ENCODE measurements around the gene CLVS2. TPM values are rescaled to one million over a fixed set of nuclear protein-coding genes. Genes with fewer than 3 reads are reported as not detected.

CLVS2 gene
- total and polyA plus RNA-seq, 2 experiments from 2014 or later, result 0.08 to 0.66 TPM

DNA sequence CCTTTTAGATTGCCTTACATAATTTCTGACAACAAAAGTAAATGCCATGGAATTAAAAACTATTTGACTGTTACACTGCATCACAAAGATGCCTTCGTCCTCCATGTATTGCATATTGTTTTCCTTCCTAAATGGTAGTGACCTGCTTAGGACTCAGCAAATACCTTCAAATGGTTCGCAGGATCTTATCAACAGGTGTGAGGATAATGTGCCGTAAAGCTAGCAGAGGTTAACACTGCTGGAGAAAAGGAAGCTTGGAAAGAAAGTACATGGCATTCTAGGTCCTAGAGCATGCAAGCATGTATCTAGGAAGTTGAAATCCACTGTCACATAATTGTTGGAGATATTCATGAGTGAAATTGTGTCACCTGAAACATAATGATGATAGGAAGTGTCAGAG is 5.5 kb downstream of the CLVS2 start:
- H2AFZ ChIP-seq, result no peak overlapping the region
- no peaks in the 10 kb centered on the region for H3F3A ChIP-seq (replicated peaks; ENCODE audit: low read depth)
- H3K9me2 ChIP-seq (ENCODE audit: insufficient read depth), result no peaks in the 10 kb centered on the region
- no peak for DNase-seq (ENCODE audit: low spot score)
- no peaks in the 10 kb centered on the region for H3K36me3 ChIP-seq (ENCODE audit: insufficient read depth)
- H3K4me1 ChIP-seq (ENCODE audit: insufficient read depth), result peaks cover 8% of the 10 kb centered on the region; the same call in 1 of the 2 replicates
- H3K27me3 Mint-ChIP-seq (ENCODE audit: insufficient read depth, low read depth, poor library complexity), result peaks cover 15% of the 10 kb centered on the region
- H3K27me3 ChIP-seq (ENCODE audit: insufficient read depth), result peaks cover 30% of the 10 kb centered on the region
- ATAC-seq, result no peak
- no peaks in the 10 kb centered on the region for H3K9me3 Mint-ChIP-seq
- H3K4me2 ChIP-seq, result no peak overlapping the region
- TF ChIP-seq EZH2phosphoT487 (IDR thresholded peaks at IDR 0.05; ENCODE audit: unreplicated experiment), result no peak
- no peak for TF ChIP-seq ETS1 (IDR thresholded peaks at IDR 0.05)
- TF ChIP-seq STAT1 (IDR thresholded peaks at IDR 0.05; ENCODE audit: unreplicated experiment), result no peak
- TF ChIP-seq, protein P1, sequence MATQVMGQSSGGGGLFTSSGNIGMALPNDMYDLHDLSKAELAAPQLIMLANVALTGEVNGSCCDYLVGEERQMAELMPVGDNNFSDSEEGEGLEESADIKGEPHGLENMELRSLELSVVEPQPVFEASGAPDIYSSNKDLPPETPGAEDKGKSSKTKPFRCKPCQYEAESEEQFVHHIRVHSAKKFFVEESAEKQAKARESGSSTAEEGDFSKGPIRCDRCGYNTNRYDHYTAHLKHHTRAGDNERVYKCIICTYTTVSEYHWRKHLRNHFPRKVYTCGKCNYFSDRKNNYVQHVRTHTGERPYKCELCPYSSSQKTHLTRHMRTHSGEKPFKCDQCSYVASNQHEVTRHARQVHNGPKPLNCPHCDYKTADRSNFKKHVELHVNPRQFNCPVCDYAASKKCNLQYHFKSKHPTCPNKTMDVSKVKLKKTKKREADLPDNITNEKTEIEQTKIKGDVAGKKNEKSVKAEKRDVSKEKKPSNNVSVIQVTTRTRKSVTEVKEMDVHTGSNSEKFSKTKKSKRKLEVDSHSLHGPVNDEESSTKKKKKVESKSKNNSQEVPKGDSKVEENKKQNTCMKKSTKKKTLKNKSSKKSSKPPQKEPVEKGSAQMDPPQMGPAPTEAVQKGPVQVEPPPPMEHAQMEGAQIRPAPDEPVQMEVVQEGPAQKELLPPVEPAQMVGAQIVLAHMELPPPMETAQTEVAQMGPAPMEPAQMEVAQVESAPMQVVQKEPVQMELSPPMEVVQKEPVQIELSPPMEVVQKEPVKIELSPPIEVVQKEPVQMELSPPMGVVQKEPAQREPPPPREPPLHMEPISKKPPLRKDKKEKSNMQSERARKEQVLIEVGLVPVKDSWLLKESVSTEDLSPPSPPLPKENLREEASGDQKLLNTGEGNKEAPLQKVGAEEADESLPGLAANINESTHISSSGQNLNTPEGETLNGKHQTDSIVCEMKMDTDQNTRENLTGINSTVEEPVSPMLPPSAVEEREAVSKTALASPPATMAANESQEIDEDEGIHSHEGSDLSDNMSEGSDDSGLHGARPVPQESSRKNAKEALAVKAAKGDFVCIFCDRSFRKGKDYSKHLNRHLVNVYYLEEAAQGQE (IDR thresholded peaks at IDR 0.05; ENCODE audit: unreplicated experiment), result no peak
- TF ChIP-seq NANOG (IDR thresholded peaks at IDR 0.05; ENCODE audit: borderline replicate concordance), result no peak
- no peak for TF ChIP-seq POLR2AphosphoS5 (IDR thresholded peaks at IDR 0.05; ENCODE audit: low read depth)
- no peak for TF ChIP-seq EZH2 (IDR thresholded peaks at IDR 0.05; ENCODE audit: low read depth, unreplicated experiment)
- TF ChIP-seq JUNB (IDR thresholded peaks at IDR 0.05; ENCODE audit: unreplicated experiment), result no peak
- TF ChIP-seq ZNF331 (CRISPR knock-in tag; IDR thresholded peaks at IDR 0.05; ENCODE audit: low read depth), result no peak
- H3K36me3 Mint-ChIP-seq (ENCODE audit: low read depth), result no peaks in the 10 kb centered on the region
- H3K79me2 ChIP-seq (replicated peaks; ENCODE audit: insufficient read depth), result no peaks in the 10 kb centered on the region
- no peak overlapping the region for H3K4me3 ChIP-seq
- H3K27ac Mint-ChIP-seq, result no peak overlapping the region
- H3K4me1 Mint-ChIP-seq, result peaks cover 7% of the 10 kb centered on the region
- H3K27ac ChIP-seq (ENCODE audit: low read depth), result no peak overlapping the region
- H4K20me1 ChIP-seq (replicated peaks; ENCODE audit: insufficient read depth), result no peaks in the 10 kb centered on the region
- H3K4me3 Mint-ChIP-seq, result no peak overlapping the region

DNA sequence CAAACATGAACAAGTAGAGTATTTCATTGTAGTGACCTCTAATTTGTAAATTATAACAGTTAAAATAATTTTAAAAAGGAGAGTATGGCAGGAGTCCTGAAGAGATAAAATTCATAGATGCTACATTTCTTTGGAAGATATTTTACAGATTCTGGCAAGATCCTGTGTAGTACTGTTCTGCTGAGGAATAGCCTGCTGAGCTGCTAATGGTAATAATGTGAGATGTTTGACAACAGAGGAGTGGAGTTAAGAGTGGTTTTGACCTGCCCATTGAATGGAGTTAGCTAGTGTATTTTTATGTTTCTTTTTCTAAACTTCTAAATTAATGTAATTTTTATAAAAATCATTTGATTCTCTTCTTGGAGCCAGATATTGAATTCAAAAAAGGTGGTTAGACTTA is 11.8 kb downstream of the CLVS2 start:
- Histone ChIP-seq H3K4me2 (no peak overlapping the region), H3K9me2 (ENCODE audit: insufficient read depth) (no peaks in the 10 kb centered on the region), H3K4me3 (no peak overlapping the region), H3K79me2 (replicated peaks; ENCODE audit: insufficient read depth) (no peaks in the 10 kb centered on the region), H3K27me3 (ENCODE audit: insufficient read depth) (no peaks in the 10 kb centered on the region), H3K4me1 (ENCODE audit: insufficient read depth) (no peaks in the 10 kb centered on the region), H3K36me3 (ENCODE audit: insufficient read depth) (no peaks in the 10 kb centered on the region), H3F3A (replicated peaks; ENCODE audit: low read depth) (no peaks in the 10 kb centered on the region), H2AFZ (no peak overlapping the region), H3K27ac (ENCODE audit: low read depth) (no peak overlapping the region), H4K20me1 (replicated peaks; ENCODE audit: insufficient read depth) (no peaks in the 10 kb centered on the region)
- Mint-ChIP-seq H3K27ac (no peak overlapping the region), H3K36me3 (ENCODE audit: low read depth) (no peaks in the 10 kb centered on the region), H3K4me1 (no peaks in the 10 kb centered on the region; the same call in 2 of the 3 replicates), H3K9me3 (no peaks in the 10 kb centered on the region), H3K4me3 (no peak overlapping the region), H3K27me3 (ENCODE audit: insufficient read depth, low read depth, poor library complexity) (no peaks in the 10 kb centered on the region)
- no peak for ATAC-seq
- no peak for DNase-seq (ENCODE audit: low spot score)
- TF ChIP-seq, protein P1 (IDR thresholded peaks at IDR 0.05; ENCODE audit: unreplicated experiment), result no peak
- TF ChIP-seq ZNF331 (CRISPR knock-in tag; IDR thresholded peaks at IDR 0.05; ENCODE audit: low read depth), result no peak
- TF ChIP-seq EZH2phosphoT487 (IDR thresholded peaks at IDR 0.05; ENCODE audit: unreplicated experiment), result no peak
- TF ChIP-seq EZH2 (IDR thresholded peaks at IDR 0.05; ENCODE audit: low read depth, unreplicated experiment), result no peak
- no peak for TF ChIP-seq ETS1 (IDR thresholded peaks at IDR 0.05)
- TF ChIP-seq JUNB (IDR thresholded peaks at IDR 0.05; ENCODE audit: unreplicated experiment), result no peak
- no peak for TF ChIP-seq POLR2AphosphoS5 (IDR thresholded peaks at IDR 0.05; ENCODE audit: low read depth)
- TF ChIP-seq STAT1 (IDR thresholded peaks at IDR 0.05; ENCODE audit: unreplicated experiment), result no peak
- no peak for TF ChIP-seq CREB1 (CRISPR knock-in tag; IDR thresholded peaks at IDR 0.05; ENCODE audit: low read depth)
- no peak for TF ChIP-seq ZNF114 (CRISPR knock-in tag; IDR thresholded peaks at IDR 0.05)

Data from GM23338 (cell line).